ENCODE data around the gene IFI27.

DNA sequence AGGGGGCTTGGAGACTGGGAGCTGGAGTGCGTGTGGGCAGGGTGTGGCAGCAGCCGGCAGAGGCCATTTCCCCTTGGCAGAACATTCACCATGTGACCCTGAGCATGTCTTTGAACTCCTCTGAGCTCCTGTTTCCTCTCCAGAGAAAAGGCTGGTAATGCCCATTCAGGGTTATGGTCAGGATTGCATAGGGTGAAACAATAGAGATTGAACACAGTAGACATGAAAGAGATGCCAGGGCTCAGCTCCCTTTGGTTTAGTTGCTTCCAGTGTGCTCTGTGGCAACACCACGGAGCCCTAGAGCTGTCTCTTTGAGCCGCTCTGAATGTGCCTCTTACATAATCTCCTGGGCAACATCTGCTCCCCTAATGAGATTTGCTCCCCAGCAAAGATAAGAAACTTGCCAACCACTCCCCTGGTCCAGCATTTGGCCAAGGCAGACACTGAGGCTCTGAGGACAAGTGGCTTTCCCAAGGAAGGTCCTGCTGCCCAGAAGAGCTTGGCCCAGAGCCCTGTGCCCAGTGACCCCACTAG lies 4.6 kb downstream of the IFI27 start:
- no peak for TF ChIP-seq HDGF (IDR thresholded peaks at IDR 0.05)
- TF ChIP-seq POLR2A (IDR thresholded peaks at IDR 0.05; ENCODE audit: low read depth, low read length): no peak
- TF ChIP-seq, protein P1, sequence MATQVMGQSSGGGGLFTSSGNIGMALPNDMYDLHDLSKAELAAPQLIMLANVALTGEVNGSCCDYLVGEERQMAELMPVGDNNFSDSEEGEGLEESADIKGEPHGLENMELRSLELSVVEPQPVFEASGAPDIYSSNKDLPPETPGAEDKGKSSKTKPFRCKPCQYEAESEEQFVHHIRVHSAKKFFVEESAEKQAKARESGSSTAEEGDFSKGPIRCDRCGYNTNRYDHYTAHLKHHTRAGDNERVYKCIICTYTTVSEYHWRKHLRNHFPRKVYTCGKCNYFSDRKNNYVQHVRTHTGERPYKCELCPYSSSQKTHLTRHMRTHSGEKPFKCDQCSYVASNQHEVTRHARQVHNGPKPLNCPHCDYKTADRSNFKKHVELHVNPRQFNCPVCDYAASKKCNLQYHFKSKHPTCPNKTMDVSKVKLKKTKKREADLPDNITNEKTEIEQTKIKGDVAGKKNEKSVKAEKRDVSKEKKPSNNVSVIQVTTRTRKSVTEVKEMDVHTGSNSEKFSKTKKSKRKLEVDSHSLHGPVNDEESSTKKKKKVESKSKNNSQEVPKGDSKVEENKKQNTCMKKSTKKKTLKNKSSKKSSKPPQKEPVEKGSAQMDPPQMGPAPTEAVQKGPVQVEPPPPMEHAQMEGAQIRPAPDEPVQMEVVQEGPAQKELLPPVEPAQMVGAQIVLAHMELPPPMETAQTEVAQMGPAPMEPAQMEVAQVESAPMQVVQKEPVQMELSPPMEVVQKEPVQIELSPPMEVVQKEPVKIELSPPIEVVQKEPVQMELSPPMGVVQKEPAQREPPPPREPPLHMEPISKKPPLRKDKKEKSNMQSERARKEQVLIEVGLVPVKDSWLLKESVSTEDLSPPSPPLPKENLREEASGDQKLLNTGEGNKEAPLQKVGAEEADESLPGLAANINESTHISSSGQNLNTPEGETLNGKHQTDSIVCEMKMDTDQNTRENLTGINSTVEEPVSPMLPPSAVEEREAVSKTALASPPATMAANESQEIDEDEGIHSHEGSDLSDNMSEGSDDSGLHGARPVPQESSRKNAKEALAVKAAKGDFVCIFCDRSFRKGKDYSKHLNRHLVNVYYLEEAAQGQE (IDR thresholded peaks at IDR 0.05; ENCODE audit: low read depth, low read length): no peak
- no peak for TF ChIP-seq EED (IDR thresholded peaks at IDR 0.05; ENCODE audit: low read depth)
- TF ChIP-seq, protein P2, sequence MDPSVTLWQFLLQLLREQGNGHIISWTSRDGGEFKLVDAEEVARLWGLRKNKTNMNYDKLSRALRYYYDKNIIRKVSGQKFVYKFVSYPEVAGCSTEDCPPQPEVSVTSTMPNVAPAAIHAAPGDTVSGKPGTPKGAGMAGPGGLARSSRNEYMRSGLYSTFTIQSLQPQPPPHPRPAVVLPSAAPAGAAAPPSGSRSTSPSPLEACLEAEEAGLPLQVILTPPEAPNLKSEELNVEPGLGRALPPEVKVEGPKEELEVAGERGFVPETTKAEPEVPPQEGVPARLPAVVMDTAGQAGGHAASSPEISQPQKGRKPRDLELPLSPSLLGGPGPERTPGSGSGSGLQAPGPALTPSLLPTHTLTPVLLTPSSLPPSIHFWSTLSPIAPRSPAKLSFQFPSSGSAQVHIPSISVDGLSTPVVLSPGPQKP (IDR thresholded peaks at IDR 0.05; ENCODE audit: low read depth, low read length): no peak
